ENCODE data around the gene SPNS2.
A peak's percentile ranks its signal among the peaks of the same experiment; 100 is the strongest.

Gene SPNS2, protein sequence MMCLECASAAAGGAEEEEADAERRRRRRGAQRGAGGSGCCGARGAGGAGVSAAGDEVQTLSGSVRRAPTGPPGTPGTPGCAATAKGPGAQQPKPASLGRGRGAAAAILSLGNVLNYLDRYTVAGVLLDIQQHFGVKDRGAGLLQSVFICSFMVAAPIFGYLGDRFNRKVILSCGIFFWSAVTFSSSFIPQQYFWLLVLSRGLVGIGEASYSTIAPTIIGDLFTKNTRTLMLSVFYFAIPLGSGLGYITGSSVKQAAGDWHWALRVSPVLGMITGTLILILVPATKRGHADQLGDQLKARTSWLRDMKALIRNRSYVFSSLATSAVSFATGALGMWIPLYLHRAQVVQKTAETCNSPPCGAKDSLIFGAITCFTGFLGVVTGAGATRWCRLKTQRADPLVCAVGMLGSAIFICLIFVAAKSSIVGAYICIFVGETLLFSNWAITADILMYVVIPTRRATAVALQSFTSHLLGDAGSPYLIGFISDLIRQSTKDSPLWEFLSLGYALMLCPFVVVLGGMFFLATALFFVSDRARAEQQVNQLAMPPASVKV

GRCh38 chr17:4498461-4499397 is at the start of gene SPNS2:
SPNS2 (plus strand) TSS chr17:4498881; CDS start chr17:4499048, 167 bp downstream.
- DNase-seq, result no peak

DNA sequence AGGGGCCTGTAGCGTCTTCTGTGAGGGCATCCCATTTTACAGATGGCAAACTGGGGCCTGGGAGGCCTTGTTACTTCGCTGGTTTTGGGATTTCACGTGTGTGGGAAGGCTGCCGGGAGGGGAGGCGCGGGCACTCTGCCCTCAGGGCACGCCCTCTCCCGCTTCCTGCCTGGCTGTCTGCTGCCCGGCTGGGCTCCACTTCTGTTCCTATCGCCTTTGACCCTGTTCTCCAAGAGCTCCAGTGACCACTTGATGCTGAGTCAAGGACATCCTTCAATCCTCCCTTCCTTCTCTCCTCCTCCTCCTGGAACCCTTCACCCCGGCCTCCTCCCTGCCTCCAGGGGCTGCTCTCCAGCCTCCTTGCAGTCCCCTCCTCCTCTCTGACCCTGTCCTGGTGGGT is 48.9 kb upstream of the SPNS2 start:
- DNase-seq, result no peak

DNA sequence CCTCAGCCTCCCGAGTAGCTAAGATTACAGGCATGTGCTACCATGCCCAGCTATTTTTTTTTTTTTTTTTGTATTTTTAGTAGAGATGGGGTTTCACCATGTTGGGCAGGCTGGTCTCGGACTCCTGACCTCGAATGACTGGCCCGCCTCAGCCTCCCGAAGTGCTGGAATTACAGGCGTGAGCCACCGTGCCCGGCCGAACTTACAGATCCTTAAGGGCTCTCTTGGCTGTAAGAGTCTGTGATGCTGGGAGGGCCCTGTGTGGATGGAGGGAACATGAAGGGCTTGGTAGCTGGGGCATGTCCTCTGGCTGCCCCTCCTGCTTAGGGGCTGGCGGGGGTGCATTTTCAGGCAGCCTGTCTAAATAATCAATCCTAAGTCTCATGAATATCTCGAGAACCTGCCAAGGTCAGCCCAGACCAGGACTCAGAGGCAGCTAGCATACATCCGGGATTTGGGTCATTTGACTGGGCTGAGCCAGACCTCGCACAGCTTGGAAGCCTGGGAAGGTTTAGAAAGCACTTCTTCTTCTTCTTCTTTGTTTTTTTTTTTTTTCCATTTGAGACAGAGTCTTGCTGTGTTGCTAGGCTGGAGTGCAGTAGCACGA is 47.9 kb upstream of the SPNS2 start:
- no peak for DNase-seq

DNA sequence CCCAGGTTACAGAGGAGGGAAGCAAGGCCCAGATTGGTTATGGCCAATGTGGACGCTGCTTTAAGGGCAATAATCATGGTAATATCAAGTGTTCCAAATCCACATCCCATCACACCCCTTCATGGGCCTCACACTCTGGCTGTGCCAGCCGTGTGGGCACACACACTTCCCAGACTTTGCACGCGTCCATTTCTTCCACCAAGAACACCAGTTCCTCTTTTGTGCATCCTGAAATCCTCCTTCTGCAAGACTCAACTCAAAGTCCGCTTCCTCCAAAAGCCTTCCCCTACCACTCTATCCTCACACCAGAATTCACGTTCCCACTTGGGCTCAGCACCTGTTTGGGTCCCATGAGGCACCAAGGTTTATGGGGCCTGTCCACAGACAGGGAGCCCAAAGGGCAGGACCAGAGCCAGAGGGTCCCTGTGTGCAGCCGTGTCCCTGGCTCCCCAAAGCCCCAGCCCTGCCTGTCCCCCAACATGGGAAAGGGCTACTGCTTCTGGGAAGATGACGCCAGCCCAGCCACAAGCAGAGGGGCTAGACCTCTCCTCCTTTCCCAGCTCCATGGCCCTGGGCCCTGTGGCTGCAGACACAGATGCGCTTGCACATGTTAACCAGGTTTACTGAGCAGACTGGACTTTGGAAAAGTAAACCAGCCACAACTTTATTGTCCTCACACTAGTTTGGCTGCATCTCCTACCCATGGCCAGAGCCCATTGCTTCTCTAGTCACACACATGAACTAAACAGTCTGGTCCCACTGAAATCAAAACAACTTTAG is 44.7 kb upstream of the SPNS2 start:
- DNase-seq, result no peak

DNA sequence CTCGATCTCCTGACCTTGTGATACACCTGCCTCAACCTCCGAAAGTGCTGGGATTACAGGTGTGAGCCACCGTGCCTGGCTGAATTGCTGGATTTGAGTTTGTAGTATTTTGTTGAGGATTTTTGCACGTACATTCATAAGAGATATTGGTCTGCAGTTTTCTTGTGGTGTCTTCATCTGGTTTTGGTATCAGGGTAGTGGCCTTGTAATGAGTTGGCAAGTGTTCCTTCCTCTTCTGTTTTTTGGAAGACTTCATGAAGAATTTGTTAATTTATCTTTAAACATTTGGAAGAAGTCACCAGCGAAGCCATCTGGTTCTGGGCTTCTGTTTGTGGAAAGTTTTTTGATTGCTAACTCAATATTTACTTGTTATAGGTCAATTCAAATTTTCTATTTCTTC is 38.0 kb upstream of the SPNS2 start:
- no peak for DNase-seq

DNA sequence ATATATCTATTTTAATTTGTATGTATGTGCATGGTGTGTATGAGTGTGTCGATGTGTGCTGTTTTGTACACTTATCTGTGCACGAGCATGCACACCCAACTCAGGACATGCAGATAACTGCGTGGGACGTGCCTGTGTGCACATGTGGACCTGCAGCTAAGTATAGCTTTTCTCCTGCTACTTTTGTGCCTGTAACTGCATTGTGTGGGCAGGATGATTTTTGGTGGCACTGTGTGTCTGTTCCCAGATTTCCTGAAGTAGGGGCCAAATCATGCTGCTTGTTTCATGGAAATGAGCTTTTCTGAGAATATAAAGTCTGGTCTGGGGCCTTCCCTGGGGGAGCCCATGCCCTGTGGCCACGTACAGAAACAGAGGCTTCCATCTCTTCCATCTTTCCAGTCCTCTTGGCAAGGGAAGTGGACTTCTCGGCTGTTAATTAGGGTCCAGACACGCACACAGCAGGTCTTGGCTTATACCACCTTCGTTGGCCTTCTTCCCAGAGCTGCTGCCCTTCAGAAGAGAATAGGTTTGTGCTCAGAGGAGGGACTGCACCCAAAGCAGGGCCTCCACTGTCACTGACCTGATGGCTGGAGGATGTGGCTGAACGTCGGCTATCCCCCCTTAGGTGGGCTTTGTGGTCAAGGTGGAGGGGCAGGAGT is 34.7 kb upstream of the SPNS2 start:
- peak; percentile 91 to 93 for DNase-seq

DNA sequence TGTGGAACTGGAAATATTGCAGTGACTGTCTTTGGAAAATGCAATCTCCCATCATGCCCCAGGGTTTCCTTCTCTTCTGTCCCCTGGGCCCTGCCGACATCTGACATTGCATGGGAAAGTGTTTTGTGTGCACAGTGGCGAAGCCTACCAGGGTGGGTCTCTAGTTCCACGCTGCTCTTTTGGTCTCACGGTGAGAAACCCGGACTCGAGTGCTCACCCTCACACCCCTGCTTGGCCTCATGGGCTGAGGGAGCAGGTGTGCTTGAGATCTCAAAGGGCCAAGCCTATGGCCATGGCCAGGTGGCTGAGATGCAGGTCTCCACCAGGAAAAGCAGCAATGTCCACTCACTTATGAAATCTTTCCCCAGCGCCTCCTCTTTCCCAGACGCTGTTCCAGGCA is 32.9 kb upstream of the SPNS2 start:
- DNase-seq, result no peak

GRCh38 chr17:4467287-4467686 is 31.4 kb upstream of the SPNS2 start:
- DNase-seq, result no peak

- DNase-seq, result no peak
Measured at GRCh38 chr17:4469552-4469951, 29.1 kb upstream of the SPNS2 start.

GRCh38 chr17:4472286-4472685 is 26.4 kb upstream of the SPNS2 start:
- DNase-seq, result no peak

GRCh38 chr17:4474093-4474492 is 24.6 kb upstream of the SPNS2 start:
- DNase-seq, result peak; percentile 66 to 86

DNA sequence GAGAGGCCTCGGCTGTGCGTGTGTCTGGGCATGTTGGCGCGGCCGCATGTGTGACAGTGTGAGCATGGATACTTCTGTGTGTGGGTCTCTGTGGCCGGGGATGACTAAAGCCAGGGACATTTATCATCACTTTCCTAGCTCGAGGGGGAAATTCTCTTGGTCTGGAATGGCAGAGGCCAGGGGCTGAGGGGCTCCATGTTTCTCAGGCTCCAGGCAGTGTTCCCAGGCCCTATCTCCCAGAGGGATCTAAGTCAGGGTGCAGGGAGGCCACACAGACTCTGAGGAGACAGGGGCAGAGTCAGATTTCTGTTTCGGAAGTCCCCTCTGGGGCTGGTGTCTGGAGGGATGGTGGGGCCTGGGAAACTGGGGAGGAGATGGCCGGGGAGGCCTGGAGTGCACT is 23.7 kb upstream of the SPNS2 start:
- no peak for DNase-seq

- no peak for DNase-seq
Measured at GRCh38 chr17:4475463-4475862, 23.2 kb upstream of the SPNS2 start.

- DNase-seq, result no peak
Measured at GRCh38 chr17:4476017-4476416, 22.7 kb upstream of the SPNS2 start.

DNA sequence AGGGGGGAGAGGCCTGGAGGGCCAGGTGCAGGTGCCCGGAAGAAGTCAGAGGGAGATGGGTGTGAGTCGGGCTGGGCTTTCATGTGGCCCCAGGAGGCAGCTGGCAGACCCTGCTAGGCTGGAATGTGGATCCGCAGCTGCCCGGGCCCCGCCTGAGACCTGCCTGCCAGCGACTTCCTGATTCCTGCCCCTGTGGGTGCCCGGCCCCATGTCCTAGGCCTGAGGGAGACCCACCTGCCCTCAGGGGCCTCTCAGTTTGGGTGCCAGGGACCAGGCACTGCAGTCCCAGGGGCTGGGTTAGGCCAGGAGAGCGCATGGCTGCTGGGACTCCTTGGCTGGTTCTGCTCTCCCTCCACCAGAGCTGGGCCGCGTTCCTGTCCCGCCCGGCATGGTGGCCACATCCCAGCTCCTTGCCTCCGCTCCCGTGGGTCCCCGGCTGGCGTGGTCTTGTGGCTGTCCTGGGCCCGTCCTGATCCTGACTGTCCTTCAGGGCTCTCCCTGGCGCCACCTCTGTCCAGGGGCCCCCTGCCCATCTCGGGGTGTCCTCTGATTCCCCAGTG is 22.1 kb upstream of the SPNS2 start:
- no peak for DNase-seq

DNA sequence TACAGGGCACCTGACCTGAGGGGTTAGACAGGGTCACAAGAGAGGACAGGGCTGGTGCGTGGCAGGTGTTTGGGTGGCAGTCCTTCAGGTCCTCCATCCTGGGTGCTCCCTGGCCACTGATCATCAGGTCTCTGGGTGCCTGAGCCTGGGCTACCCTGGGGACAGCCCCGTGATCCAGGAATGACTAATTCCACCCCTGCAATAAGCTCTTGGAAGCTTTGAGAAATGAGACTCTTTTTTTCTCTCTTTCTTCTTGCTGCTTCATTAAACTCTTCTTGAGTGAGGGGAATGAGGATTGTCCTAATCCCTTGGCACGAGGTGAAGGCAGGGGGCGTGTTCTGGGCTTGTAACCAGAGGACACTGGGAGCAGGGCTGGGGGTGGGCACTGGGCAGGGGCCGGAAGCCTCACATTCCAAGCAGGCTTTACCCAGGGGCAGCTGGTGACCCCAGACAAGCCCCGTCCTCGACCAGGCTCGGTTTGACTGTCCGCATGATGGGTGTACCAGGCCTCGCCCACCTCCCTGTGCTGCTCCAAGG is 21.4 kb upstream of the SPNS2 start:
- DNase-seq, result no peak

DNA sequence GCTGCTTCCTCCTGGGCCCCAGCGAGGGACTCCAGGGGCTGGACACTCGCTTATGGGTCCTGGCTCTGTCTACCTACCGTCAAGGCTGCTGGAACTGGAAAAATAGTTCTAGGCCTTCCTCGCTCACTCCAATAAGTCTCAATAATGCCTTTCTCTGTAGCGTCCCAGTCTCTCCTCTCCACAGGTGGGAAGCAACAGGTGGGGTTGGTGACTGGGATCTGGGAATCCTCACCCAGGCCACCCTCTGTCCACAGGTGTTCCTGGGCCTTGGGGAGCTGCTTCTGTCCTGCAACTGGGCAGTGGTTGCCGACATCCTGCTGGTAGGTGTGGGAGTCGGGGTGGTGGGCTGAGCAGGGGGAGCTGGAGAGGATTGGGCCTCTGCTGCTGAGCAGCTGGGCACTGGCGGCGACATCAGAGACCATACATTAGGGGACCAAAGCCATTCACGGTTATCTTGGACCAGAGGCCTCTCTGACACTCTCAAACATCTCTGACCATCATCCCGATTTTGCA is 20.3 kb upstream of the SPNS2 start:
- DNase-seq, result no peak

- DNase-seq, result no peak
Measured at GRCh38 chr17:4479340-4479981, 19.2 kb upstream of the SPNS2 start.

- DNase-seq, result no peak
Measured at GRCh38 chr17:4479982-4480751, 18.5 kb upstream of the SPNS2 start.

Data from cerebellar nuclear complex (tissue), 1 donor.